ENCODE measurements around the gene TBL1X. TPM values are rescaled to one million over a fixed set of nuclear protein-coding genes. Genes with fewer than 3 reads are reported as not detected.

Gene TBL1X
- total RNA-seq, 1 experiment from 2014 or later, result 17.6 TPM

GRCh38 chrX:9476810-9477575 lies 12.1 kb downstream of the TBL1X start:
- Histone ChIP-seq H3K9me3 (ENCODE audit: insufficient read depth, low read depth) (no peaks in the 10 kb centered on the region), H4K20me1 (ENCODE audit: insufficient read depth) (0 out of 2 replicates have a peak, but pooled peaks cover 6% of the 10 kb centered on the region), H3K4me3 (no peak overlapping the region), H3K79me2 (ENCODE audit: low read depth) (peaks cover 16% of the 10 kb centered on the region; the same call in 1 of the 2 replicates), H2AFZ (no peak overlapping the region), H3K9me2 (ENCODE audit: insufficient read depth) (no peaks in the 10 kb centered on the region), H3K27ac (no peak overlapping the region), H3K27me3 (ENCODE audit: insufficient read depth, low read depth) (no peaks in the 10 kb centered on the region), H3F3A (ENCODE audit: insufficient read depth, low read depth) (no peaks in the 10 kb centered on the region), H3K4me1 (replicated peaks; ENCODE audit: insufficient read depth) (no peaks in the 10 kb centered on the region), H3K36me3 (ENCODE audit: low read depth) (no peaks in the 10 kb centered on the region), H3K4me2 (no peak overlapping the region)
- BruUV-seq (replicated peaks), result no TSS peak
- TF ChIP-seq, protein P1, sequence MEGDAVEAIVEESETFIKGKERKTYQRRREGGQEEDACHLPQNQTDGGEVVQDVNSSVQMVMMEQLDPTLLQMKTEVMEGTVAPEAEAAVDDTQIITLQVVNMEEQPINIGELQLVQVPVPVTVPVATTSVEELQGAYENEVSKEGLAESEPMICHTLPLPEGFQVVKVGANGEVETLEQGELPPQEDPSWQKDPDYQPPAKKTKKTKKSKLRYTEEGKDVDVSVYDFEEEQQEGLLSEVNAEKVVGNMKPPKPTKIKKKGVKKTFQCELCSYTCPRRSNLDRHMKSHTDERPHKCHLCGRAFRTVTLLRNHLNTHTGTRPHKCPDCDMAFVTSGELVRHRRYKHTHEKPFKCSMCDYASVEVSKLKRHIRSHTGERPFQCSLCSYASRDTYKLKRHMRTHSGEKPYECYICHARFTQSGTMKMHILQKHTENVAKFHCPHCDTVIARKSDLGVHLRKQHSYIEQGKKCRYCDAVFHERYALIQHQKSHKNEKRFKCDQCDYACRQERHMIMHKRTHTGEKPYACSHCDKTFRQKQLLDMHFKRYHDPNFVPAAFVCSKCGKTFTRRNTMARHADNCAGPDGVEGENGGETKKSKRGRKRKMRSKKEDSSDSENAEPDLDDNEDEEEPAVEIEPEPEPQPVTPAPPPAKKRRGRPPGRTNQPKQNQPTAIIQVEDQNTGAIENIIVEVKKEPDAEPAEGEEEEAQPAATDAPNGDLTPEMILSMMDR (conservative IDR thresholded peaks at IDR 0.05), result no peak
- no peak for TF ChIP-seq EZH2 (IDR thresholded peaks at IDR 0.05; ENCODE audit: low read depth)
- POLR2A ChIA-PET (ENCODE audit: unreplicated experiment), result no interaction called here
- DNase-seq, result no peak
- intact Hi-C loops (cut with micrococcal nuclease; ENCODE audit: unreplicated experiment), result no loop called here
- CTCF ChIA-PET, result no interaction called here

- no peak overlapping the region for H3K4me2 ChIP-seq
These were observed 17.6 kb downstream of the TBL1X start for GRCh38 chrX:9482408-9482807.

GRCh38 chrX:9482837-9483236 lies 18.0 kb downstream of the TBL1X start:
- no peaks in the 10 kb centered on the region for H3K27me3 ChIP-seq (ENCODE audit: insufficient read depth, low read depth)
- H2AFZ ChIP-seq, result no peak overlapping the region
- H3K9me3 ChIP-seq (ENCODE audit: insufficient read depth, low read depth), result no peaks in the 10 kb centered on the region
- ChIA-PET POLR2A (ENCODE audit: unreplicated experiment) (no interaction called here), CTCF (no interaction called here)
- H3K27ac ChIP-seq, result no peak overlapping the region
- H3K4me1 ChIP-seq (replicated peaks; ENCODE audit: insufficient read depth), result no peaks in the 10 kb centered on the region
- no peak overlapping the region for H3K4me3 ChIP-seq
- no peak overlapping the region for H3K4me2 ChIP-seq
- peaks cover 8% of the 10 kb centered on the region; the same call in 1 of the 2 replicates for H3K79me2 ChIP-seq (ENCODE audit: low read depth)
- no peak for DNase-seq
- no TSS peak for BruUV-seq (replicated peaks)
- H3K9me2 ChIP-seq (ENCODE audit: insufficient read depth), result no peaks in the 10 kb centered on the region
- H3K36me3 ChIP-seq (ENCODE audit: low read depth), result no peaks in the 10 kb centered on the region
- intact Hi-C loops (cut with micrococcal nuclease; ENCODE audit: unreplicated experiment), result no loop called here
- H4K20me1 ChIP-seq (ENCODE audit: insufficient read depth), result 0 out of 2 replicates have a peak, but pooled peaks cover 6% of the 10 kb centered on the region
- no peaks in the 10 kb centered on the region for H3F3A ChIP-seq (ENCODE audit: insufficient read depth, low read depth)
- TF ChIP-seq, protein P1 (conservative IDR thresholded peaks at IDR 0.05), result no peak
- TF ChIP-seq EZH2 (IDR thresholded peaks at IDR 0.05; ENCODE audit: low read depth), result no peak

More at GRCh38 chrX:9482408-9482807, 17.6 kb downstream of the TBL1X start:
- POLR2A ChIA-PET (ENCODE audit: unreplicated experiment), result no interaction called here
- no TSS peak for BruUV-seq (replicated peaks)
- Histone ChIP-seq H3K36me3 (ENCODE audit: low read depth) (no peaks in the 10 kb centered on the region), H3K9me2 (ENCODE audit: insufficient read depth) (no peaks in the 10 kb centered on the region), H2AFZ (no peak overlapping the region), H4K20me1 (ENCODE audit: insufficient read depth) (0 out of 2 replicates have a peak, but pooled peaks cover 6% of the 10 kb centered on the region), H3K4me3 (no peak overlapping the region), H3K27ac (no peak overlapping the region), H3K4me1 (replicated peaks; ENCODE audit: insufficient read depth) (no peaks in the 10 kb centered on the region), H3K27me3 (ENCODE audit: insufficient read depth, low read depth) (no peaks in the 10 kb centered on the region), H3K9me3 (ENCODE audit: insufficient read depth, low read depth) (no peaks in the 10 kb centered on the region), H3K79me2 (ENCODE audit: low read depth) (peaks cover 8% of the 10 kb centered on the region; the same call in 1 of the 2 replicates), H3F3A (ENCODE audit: insufficient read depth, low read depth) (no peaks in the 10 kb centered on the region)
- intact Hi-C loops (cut with micrococcal nuclease; ENCODE audit: unreplicated experiment), result no loop called here
- CTCF ChIA-PET, result no interaction called here
- DNase-seq, result no peak
- TF ChIP-seq EZH2 (IDR thresholded peaks at IDR 0.05; ENCODE audit: low read depth), result no peak
- TF ChIP-seq, protein P1 (conservative IDR thresholded peaks at IDR 0.05), result no peak

Measured in PC-9 (cell line).